ENCODE measurements around the gene PKP3. TPM values are rescaled to one million over a fixed set of nuclear protein-coding genes. Genes with fewer than 3 reads are reported as not detected.
"Not testable (repeated sequence)": the region's sequence is repeated elsewhere in the genome, so short reads cannot be mapped to it uniquely, and the experiment has no call there.

Gene PKP3
- total and polyA plus RNA-seq, 7 donors = 0.27 to 140 (median 57.1) TPM; not detected in 2

DNA sequence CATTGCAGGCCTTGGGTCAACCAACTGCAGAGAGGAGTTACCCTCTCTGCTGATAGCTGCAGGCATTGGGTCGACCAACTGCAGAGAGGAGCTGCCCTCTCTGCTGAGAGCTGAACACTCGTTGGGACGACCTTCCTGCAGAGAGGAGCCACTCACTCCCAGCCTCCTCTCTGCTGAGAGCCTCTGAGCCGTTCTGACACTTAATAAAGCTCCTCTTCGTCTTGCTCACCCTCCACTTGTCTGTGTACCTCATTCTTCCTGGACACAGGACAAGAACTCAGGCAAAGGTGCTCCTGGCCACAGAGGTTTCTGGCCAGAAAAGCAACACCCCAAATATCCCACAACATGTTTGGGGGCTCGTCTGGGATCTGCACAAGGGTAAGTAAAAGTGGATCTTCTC, 7.5 kb upstream of the PKP3 start:
- Histone ChIP-seq H3K36me3 (no peaks in the 10 kb centered on the region), H3K4me3 (no peak overlapping the region), H3K9me3 (peaks cover 0 to 7% (median 1%) of the 10 kb centered on the region in 4 donors), H3K4me1 (no peaks in the 10 kb centered on the region), H3K27ac (no peak overlapping the region), H3K27me3 (peaks cover 0 to 4% (median 0%) of the 10 kb centered on the region in 3 donors)
- 92% methylated on average over 6 of the region's 6 CpGs for whole genome bisulfite sequencing, 2 donors
- intact Hi-C loops (cut with DNase I) = no loop called here
- no peak for DNase-seq
- TF ChIP-seq EP300 (IDR thresholded peaks at IDR 0.05) (no peak), POLR2AphosphoS5 (IDR thresholded peaks at IDR 0.05) (no peak), POLR2A (IDR thresholded peaks at IDR 0.05) (no peak)
- TF ChIP-seq, protein P1, sequence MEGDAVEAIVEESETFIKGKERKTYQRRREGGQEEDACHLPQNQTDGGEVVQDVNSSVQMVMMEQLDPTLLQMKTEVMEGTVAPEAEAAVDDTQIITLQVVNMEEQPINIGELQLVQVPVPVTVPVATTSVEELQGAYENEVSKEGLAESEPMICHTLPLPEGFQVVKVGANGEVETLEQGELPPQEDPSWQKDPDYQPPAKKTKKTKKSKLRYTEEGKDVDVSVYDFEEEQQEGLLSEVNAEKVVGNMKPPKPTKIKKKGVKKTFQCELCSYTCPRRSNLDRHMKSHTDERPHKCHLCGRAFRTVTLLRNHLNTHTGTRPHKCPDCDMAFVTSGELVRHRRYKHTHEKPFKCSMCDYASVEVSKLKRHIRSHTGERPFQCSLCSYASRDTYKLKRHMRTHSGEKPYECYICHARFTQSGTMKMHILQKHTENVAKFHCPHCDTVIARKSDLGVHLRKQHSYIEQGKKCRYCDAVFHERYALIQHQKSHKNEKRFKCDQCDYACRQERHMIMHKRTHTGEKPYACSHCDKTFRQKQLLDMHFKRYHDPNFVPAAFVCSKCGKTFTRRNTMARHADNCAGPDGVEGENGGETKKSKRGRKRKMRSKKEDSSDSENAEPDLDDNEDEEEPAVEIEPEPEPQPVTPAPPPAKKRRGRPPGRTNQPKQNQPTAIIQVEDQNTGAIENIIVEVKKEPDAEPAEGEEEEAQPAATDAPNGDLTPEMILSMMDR (IDR thresholded peaks at IDR 0.05) = no peak

DNA sequence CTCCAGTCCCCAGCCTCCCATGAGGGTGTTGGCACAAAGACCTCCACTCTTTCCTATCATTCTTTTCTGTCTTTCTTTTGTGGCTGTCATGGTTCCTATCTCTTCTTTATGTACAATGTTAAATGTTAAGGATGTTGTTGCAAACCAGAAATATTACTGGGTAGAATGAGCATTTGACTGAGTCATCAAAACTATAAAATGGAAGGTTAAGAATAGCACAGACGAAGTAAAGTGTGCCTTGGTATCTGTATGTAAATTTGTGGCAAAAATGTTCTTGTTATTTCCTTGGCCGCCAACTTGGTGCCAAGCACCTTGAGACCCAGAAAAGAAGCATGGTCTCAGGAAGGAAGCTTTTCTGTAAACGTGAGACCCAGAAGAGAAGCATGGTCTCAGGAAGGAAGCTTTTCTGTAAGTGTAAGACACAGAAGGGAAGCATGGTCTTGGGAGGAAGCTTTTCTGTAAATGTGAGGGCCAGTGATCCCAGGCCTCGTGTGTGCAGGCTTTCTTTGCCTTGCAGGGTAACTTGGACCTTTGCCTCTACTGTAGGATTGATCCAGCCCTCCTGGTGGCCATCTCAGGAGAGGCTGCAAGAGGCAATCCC, 6.7 kb upstream of the PKP3 start:
- H3K9me3 ChIP-seq = peaks cover 0 to 7% (median 1%) of the 10 kb centered on the region in 4 donors
- no peak for DNase-seq
- H3K27ac ChIP-seq = no peak overlapping the region
- 53 to 75% methylated on average over 4 of the region's 4 CpGs for WGBS, 2 donors
- no peaks in the 10 kb centered on the region for H3K36me3 ChIP-seq
- no peaks in the 10 kb centered on the region for H3K4me1 ChIP-seq
- intact Hi-C loops (cut with DNase I) = no loop called here
- peaks cover 0 to 8% (median 0%) of the 10 kb centered on the region in 3 donors for H3K27me3 ChIP-seq
- no peak for TF ChIP-seq EP300 (IDR thresholded peaks at IDR 0.05)
- TF ChIP-seq, protein P1 (IDR thresholded peaks at IDR 0.05) = no peak
- TF ChIP-seq POLR2A (IDR thresholded peaks at IDR 0.05) = no peak
- no peak for TF ChIP-seq POLR2AphosphoS5 (IDR thresholded peaks at IDR 0.05)
- H3K4me3 ChIP-seq = no peak overlapping the region

DNA sequence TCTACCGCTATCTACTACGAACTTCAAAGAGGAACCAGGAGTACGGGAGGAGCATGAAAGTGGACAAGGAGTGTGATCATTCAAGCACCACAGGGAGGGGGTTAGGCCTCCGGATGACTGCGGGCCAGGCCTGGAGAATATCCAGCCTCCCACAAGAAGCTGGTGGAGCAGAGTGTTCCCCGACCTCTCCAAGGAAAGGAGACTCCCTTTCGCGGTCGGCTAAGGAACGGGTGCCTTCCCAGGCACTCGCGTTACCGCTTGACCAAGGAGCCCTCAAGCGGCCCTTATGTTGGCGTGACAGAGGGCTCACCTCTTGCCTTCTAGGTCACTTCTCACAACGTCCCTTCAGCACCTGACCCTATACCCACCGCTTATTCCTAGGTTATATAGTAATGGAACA, 4.6 kb upstream of the PKP3 start:
- intact Hi-C loops (cut with DNase I); H3K4me3 ChIP-seq; DNase-seq; H3K9me3 ChIP-seq; H3K4me1 ChIP-seq; H3K27ac ChIP-seq; H3K36me3 ChIP-seq: not testable (repeated sequence)
- peak in 1 of 4 donors; percentile 10 for TF ChIP-seq POLR2AphosphoS5 (IDR thresholded peaks at IDR 0.05)
- peaks cover 0 to 23% (median 0%) of the 10 kb centered on the region in 3 donors for H3K27me3 ChIP-seq
- 79 to 81% methylated on average over 17 of the region's 17 CpGs for WGBS, 2 donors

DNA sequence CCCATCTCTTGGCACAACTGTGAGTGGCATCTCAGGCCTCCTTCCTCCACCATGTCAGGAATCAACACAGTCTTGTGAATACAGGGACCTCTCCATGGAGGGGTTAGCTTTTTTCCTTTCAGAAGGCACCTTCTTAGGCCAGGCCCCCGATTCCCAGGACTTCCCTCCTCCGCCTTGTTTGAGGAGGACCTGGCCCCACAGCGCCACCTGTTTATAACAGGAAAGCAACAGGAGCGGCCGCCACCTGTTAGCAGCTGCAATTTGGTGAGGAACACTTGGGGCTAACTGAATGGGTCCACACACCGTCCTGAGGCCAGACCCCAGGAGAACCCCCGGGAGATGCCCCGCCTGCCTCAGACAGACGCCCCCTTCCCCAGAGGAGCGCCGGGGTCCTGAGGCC, 3.8 kb upstream of the PKP3 start:
- Histone ChIP-seq H3K27me3 (peaks cover 0 to 28% (median 0%) of the 10 kb centered on the region in 3 donors), H3K4me3 (no peak overlapping the region), H3K27ac (no peak overlapping the region), H3K36me3 (no peaks in the 10 kb centered on the region), H3K9me3 (peaks cover 0 to 7% (median 1%) of the 10 kb centered on the region in 4 donors), H3K4me1 (no peaks in the 10 kb centered on the region)
- WGBS, 2 donors = 24 to 65% methylated on average over 11 of the region's 11 CpGs
- intact Hi-C loops (cut with DNase I) = no loop called here
- no peak for DNase-seq
- no peak for TF ChIP-seq POLR2A (IDR thresholded peaks at IDR 0.05)
- no peak for TF ChIP-seq POLR2AphosphoS5 (IDR thresholded peaks at IDR 0.05)
- no peak for TF ChIP-seq EP300 (IDR thresholded peaks at IDR 0.05)
- TF ChIP-seq, protein P1 (IDR thresholded peaks at IDR 0.05) = no peak

DNA sequence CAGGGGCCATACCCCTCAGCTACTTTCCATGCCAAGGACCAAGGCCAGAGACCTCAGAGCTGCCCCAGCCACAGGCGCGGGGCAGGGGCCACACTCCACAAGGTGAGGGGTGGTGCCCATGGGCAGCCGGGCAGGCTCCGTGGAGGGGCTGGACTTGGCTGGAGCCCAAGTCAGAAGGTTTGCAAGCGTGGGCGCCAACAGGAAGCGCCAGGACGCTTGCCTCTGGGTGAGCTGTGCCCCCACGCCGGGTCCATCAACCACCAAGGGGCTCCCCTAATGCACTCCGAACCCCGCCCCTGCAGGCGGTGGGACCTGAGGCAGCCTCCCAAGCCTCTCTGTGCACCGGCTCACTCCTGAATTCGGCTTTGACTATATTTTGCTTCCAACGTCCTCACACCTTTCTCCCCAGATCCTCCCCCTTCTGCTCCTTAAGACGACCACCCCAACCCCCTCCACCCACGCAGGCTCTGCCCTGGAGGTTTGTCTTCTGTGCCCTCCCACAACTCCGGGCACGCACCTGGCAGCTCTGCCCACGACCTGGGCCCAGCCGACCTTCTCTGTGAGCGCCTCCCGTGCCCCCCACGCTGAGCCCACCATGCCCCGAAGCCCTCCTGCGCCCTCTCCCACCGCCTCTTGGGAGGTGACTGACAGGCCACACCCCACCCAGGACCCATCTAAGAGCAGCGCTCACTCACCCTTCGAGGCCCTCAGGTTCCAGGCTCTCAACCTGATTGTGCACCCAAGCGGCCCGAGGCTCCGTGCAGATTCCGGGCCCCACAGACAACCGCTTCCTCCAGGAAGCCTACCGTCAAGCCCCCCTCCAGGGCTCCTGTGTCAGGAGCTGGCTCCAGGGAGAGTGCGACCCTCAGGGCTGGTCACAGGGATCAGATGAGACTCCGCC, 2.6 kb upstream of the PKP3 start:
- Histone ChIP-seq H3K4me3 (no peak overlapping the region), H3K36me3 (no peaks in the 10 kb centered on the region), H3K27ac (no peak overlapping the region), H3K27me3 (peaks cover 0 to 31% (median 4%) of the 10 kb centered on the region in 3 donors), H3K4me1 (peaks cover 0 to 1% (median under 1%) of the 10 kb centered on the region in 4 donors), H3K9me3 (peaks cover 0 to 3% (median under 1%) of the 10 kb centered on the region in 4 donors)
- TF ChIP-seq, protein P1 (IDR thresholded peaks at IDR 0.05) = no peak
- TF ChIP-seq POLR2AphosphoS5 (IDR thresholded peaks at IDR 0.05) = no peak
- no peak for TF ChIP-seq POLR2A (IDR thresholded peaks at IDR 0.05)
- intact Hi-C loops (cut with DNase I) = no loop called here
- 61 to 79% methylated on average over 38 of the region's 38 CpGs for WGBS, 2 donors
- no peak for DNase-seq

All from sigmoid colon (tissue), 7 donors.